T-helper 1 cell treated with Interleukin-12 subunit alpha and Interleukin-12 subunit beta and Interleukin-4 antibody, amounts not matched to agents 30 μg/mL and 1 μg/mL, for 36 hours (primary cell): ENCODE measurements around the gene LAMTOR5.
"Not testable (repeated sequence)": the region's sequence is repeated elsewhere in the genome, so short reads cannot be mapped to it uniquely, and the experiment has no call there.

Experiments
- H3K27ac Mint-ChIP-seq: one replicate; pipeline ENCODE4 v1.8.0; 2021; ENCODE audit warnings: mild to moderate bottlenecking, mixed read lengths
- H3K27me3 Mint-ChIP-seq: one replicate; pipeline ENCODE4 v1.8.0; 2021; ENCODE audit warnings: low read depth, mixed read lengths
- H3K36me3 Mint-ChIP-seq: one replicate; pipeline ENCODE4 v1.8.0; 2021; ENCODE audit warnings: low read depth, mixed read lengths
- H3K4me1 Mint-ChIP-seq: one replicate; pipeline ENCODE4 v1.8.0; 2021; ENCODE audit warnings: low read depth, mixed read lengths
- H3K4me3 Mint-ChIP-seq: one replicate; pipeline ENCODE4 v1.8.0; 2021; ENCODE audit warnings: mild to moderate bottlenecking, moderate library complexity, mixed read lengths
- H3K9me3 Mint-ChIP-seq: one replicate; pipeline ENCODE4 v1.8.0; 2021; ENCODE audit warnings: mixed read lengths

Gene LAMTOR5

DNA sequence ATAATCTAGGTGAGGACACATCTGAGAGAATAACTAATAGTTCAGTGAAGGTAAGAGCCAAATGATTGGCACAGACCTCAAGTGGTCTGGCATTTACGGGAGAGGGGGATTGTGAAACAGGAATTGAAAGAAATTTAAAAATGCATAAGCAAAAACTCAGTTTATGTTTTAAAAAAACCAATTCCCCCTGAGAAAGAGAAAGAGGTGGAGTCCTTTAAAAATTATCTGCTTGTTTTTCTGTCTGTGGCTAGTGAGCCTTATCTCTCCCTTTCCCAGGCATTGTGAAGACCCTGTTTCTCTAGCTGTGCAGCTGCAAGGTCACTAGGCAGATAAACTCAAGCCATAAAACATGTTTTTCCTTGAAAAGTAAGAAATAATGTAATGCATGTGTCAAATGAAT is 5.6 kb upstream of the LAMTOR5 start:
- not testable (repeated sequence) for H3K27ac Mint-ChIP-seq, H3K4me3 Mint-ChIP-seq, H3K27me3 Mint-ChIP-seq

DNA sequence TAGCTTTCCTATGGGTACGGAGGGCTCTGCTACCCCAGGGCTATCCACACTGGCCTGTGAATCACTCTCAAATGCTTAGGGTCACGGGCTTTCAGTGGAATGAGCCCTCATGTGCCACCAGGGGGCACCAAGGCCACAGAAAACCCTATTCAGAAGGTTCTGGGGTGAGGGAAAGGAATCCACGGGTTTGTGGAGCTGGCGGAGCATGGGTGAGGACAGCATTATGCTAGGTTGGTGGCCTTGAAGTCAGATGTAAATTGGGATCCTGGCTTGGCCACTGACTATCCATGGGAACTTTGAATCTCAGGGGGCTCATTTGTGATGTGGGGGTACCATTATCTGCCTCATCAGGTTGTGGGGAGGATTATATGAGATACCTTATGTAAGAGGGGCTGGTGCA is 5.1 kb upstream of the LAMTOR5 start:
- Mint-ChIP-seq H3K4me3 (no peak overlapping the region), H3K27me3 (no peaks in the 10 kb centered on the region), H3K27ac (no peak overlapping the region), H3K9me3 (no peaks in the 10 kb centered on the region), H3K4me1 (peaks cover 9% of the 10 kb centered on the region), H3K36me3 (peaks cover 1% of the 10 kb centered on the region)

More for the DNA sequence above, 5.6 kb upstream of the LAMTOR5 start:
- H3K4me1 Mint-ChIP-seq, H3K9me3 Mint-ChIP-seq, H3K36me3 Mint-ChIP-seq: not testable (repeated sequence)

DNA sequence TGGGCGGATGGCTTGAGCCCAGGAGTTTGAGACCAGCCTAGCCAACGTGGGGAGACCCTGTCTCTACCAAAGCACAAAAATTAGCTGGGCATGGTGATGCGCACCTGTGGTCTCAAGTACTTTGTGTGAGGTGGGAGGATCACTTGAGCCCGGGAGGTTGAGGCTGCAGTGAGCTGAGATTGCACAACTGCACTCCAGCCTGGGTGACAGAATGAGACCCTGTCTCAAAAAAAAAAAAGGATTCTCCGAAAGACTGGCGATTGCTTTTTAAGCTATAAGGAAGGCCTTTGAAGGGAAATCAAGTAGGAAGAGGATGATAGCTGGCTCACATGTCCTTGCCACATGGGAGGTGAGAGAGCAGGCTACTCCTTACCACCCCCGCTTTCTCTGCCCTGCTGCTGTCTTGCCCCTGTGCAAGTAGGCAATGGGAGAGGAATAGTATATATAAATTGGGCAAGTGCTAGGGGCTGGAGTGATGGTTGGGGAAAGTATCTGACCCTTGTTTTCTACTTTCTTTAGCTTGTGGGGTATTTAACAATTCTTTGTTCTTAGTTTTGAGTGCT is 3.8 kb upstream of the LAMTOR5 start:
- no peaks in the 10 kb centered on the region for H3K9me3 Mint-ChIP-seq
- no peak overlapping the region for H3K27ac Mint-ChIP-seq
- peaks cover 4% of the 10 kb centered on the region for H3K36me3 Mint-ChIP-seq
- no peaks in the 10 kb centered on the region for H3K27me3 Mint-ChIP-seq
- H3K4me1 Mint-ChIP-seq: peaks cover 11% of the 10 kb centered on the region
- H3K4me3 Mint-ChIP-seq: no peak overlapping the region

DNA sequence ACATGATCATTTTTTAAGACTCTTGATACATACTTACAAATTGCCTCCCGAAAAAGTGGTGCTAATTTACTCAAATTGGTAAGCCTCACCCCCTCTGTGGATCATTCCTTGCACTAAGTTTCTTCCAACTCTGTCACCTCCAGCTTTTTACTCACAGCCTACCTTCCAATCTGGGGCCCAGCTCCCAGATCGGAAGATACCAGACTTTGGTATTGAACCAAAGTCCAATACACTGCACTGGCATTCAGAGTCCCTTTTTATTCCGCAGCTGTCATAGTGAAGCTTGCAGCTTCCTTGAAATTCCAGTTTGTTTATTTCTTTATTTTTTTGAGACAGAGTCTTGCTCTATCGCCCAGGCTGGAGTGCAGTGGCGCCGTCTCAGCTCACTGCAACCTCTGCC is 1.8 kb upstream of the LAMTOR5 start:
- H3K4me1 Mint-ChIP-seq: peaks cover 15% of the 10 kb centered on the region
- H3K27me3 Mint-ChIP-seq: no peaks in the 10 kb centered on the region
- H3K36me3 Mint-ChIP-seq: peaks cover 9% of the 10 kb centered on the region
- peak overlapping the region; percentile 14 for H3K4me3 Mint-ChIP-seq
- no peaks in the 10 kb centered on the region for H3K9me3 Mint-ChIP-seq
- no peak overlapping the region for H3K27ac Mint-ChIP-seq

DNA sequence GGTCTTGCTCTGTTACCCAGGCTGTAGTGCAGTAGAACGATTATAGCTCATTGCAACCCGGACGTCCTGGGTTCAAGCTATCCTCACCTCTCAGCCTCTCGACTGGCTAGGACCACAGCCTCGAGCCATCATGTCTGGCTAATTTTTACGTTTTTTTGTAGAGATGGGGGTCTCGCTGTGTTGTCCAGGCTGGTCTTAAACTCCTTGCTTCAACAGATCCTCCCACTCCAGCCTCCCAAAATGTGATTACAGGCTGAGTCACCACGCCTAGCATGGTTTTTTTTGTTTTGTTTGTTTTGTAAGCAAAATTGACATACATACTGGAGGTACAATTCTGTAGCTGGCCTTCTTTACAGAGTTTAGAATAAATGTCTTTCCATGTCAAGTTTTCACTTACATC is 994 bp upstream of the LAMTOR5 start:
- Mint-ChIP-seq H3K27me3 (no peaks in the 10 kb centered on the region), H3K4me3 (peak overlapping the region; percentile 67), H3K9me3 (no peaks in the 10 kb centered on the region), H3K4me1 (peaks cover 15% of the 10 kb centered on the region), H3K27ac (no peak overlapping the region), H3K36me3 (peaks cover 14% of the 10 kb centered on the region)

DNA sequence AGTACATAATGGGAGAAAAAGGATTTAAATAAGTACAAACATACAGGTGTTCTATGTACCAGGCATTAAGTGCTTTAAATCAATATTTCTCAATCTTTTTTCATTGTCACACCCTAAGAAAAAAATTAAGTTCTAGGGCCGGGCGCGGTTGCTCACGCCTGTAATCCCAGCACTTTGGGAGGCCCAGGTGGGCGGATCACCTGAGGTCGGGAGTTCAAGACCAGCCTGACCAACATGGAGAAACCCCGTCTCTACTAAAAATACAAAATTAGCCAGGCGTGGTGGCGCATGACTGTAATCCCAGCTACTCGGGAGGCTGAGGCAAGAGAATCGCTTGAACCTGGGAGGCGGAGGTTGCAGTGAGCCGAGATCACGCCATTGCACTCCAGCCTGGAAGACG is 1.1 kb downstream of the LAMTOR5 start:
- not testable (repeated sequence) for H3K27me3 Mint-ChIP-seq, H3K9me3 Mint-ChIP-seq
- Mint-ChIP-seq H3K36me3 (peaks cover 15% of the 10 kb centered on the region), H3K4me3 (peak overlapping the region; percentile 97), H3K27ac (peak overlapping the region; percentile 98), H3K4me1 (peaks cover 11% of the 10 kb centered on the region)

DNA sequence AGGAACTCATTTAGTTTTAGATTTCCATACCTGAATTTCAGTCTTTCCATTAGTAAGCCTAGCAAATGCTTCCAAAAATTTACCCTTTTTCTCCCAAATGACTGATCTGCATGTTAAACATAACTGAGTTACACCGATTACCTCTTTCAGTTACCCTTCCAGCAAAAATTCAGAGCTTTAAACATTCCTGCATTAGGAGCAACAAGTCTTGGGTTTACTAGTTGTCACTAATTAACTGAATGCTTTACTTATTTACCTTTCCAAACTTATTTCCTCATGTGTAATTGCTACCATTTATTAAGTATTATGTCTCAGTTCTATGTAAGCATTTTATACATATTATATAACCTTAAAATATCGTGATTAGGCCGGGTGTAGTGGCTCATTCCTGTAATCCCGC is 3.1 kb downstream of the LAMTOR5 start:
- no peaks in the 10 kb centered on the region for H3K9me3 Mint-ChIP-seq
- peaks cover 20% of the 10 kb centered on the region for H3K36me3 Mint-ChIP-seq

DNA sequence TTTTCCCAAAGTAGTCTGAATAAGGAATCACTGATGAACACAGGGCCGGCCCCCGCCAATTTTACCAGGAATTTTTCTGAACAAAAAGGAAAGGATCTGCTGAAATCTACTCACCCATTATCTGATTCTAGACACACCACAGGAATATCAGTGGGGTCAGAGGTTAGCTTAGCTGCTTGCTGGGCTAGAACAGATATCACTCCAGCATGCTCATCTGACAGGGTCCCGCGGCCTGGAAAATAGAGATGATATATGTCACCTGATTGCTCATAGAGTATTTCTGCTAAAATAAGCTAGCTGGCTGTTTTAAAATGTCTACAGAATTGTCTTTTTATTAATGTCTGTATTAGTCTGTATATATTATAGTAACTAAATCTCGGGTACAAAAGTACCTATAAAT is 3.7 kb downstream of the LAMTOR5 start:
- no peaks in the 10 kb centered on the region for H3K27me3 Mint-ChIP-seq
- H3K4me1 Mint-ChIP-seq: peaks cover 11% of the 10 kb centered on the region
- H3K27ac Mint-ChIP-seq: peak overlapping the region; percentile 31
- no peaks in the 10 kb centered on the region for H3K9me3 Mint-ChIP-seq
- no peak overlapping the region for H3K4me3 Mint-ChIP-seq
- peaks cover 20% of the 10 kb centered on the region for H3K36me3 Mint-ChIP-seq

More for the DNA sequence above, 3.1 kb downstream of the LAMTOR5 start:
- Mint-ChIP-seq H3K27ac (no peak overlapping the region), H3K27me3 (no peaks in the 10 kb centered on the region), H3K4me3 (no peak overlapping the region), H3K4me1 (peaks cover 11% of the 10 kb centered on the region)

DNA sequence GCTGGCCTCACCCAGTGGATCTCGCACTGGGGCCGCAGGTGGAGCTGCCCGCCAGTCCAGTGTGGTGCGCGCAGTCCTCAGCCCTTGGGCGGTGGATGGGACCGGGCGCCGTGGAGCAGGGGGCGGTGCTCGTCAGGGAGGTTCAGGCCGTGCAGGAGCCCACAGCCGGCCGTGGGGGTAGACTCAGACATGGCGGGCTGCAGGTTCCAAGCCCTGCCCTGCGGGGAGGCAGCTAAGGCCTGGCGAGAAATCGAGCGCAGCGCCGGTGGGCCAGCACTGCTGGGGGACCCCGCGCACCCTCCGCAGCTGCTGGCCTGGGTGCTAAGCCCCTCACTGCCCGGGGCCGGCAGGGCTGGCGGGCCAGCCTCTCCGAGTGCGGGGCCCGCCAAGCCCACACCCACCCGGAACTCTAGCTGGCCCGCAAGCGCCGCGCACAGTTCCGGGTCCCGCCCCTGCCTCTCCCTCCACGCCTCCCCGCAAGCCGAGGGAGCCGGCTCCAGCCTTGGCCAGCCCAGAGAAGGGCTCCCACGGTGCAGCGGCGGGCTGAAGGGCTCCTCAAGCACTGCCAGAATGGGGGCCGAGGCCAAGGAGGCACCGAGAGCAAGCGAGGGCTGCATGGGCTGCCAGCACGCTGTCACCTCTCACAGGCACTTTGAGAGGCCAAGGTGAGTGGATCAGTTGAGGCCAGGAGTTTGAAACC is 11.1 kb downstream of the LAMTOR5 start:
- not testable (repeated sequence) for H3K4me1 Mint-ChIP-seq, H3K9me3 Mint-ChIP-seq, H3K27me3 Mint-ChIP-seq, H3K4me3 Mint-ChIP-seq, H3K27ac Mint-ChIP-seq
- H3K36me3 Mint-ChIP-seq: peaks cover 23% of the 10 kb centered on the region

DNA sequence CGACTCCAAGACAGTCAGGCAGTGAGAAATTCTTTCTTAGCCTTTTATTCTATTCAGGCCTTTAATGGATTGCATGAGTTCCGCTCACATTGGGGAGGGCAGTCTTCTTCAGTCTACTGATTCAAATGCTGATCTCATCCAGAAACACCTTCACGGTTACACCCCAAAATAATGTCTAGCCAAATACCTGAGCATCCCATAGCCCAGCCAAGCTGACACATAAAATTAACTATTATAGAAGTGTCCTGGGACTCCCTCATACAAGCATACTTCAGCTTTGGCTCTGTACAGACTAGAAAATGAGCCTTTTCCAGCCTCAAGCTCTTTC is 13.0 kb downstream of the LAMTOR5 start:
- peaks cover 17% of the 10 kb centered on the region for H3K36me3 Mint-ChIP-seq

DNA sequence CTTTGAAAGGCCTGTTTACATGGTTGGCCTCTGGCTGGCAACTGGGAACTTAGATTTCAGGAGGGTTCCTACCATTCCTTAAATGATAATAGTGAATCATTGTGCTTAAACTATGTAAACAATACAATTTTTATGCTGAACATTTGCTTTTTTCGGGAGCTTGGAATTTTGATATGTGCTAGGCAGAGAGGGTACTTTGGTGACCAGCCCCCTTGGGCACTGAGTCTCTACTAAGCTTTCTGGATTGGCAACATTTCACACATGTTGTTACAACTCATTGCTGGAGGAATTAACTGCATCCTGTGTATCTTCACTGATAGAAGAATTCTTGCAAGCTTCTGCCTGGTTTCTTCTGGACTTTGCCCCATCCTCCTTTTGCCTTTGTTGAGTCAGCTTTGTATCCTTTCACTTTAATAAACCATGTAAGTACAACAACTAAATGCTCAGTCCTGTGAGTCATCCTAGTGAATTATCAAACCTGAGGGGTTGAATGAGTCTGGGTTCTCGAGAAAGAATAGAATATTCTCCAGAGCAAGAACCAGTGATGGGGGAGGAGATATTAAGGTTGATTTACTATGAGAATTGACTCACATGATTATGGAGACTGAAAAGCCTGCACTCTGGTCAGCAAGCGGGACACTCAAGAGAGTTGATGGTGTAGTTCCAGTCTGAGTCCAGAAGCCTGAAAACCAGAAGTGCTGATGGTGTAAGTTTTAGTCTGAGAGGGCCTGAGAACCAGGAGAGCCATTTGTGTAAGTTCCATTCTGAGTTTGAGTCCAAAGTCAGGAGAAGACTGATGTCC is 13.6 kb downstream of the LAMTOR5 start:
- no peaks in the 10 kb centered on the region for H3K9me3 Mint-ChIP-seq
- H3K4me3 Mint-ChIP-seq: no peak overlapping the region
- H3K36me3 Mint-ChIP-seq: peaks cover 17% of the 10 kb centered on the region
- no peaks in the 10 kb centered on the region for H3K27me3 Mint-ChIP-seq
- no peak overlapping the region for H3K27ac Mint-ChIP-seq
- H3K4me1 Mint-ChIP-seq: no peaks in the 10 kb centered on the region

More for the DNA sequence above, 13.0 kb downstream of the LAMTOR5 start:
- no peaks in the 10 kb centered on the region for H3K4me1 Mint-ChIP-seq
- no peak overlapping the region for H3K4me3 Mint-ChIP-seq
- no peaks in the 10 kb centered on the region for H3K9me3 Mint-ChIP-seq
- H3K27me3 Mint-ChIP-seq: no peaks in the 10 kb centered on the region
- H3K27ac Mint-ChIP-seq: no peak overlapping the region

DNA sequence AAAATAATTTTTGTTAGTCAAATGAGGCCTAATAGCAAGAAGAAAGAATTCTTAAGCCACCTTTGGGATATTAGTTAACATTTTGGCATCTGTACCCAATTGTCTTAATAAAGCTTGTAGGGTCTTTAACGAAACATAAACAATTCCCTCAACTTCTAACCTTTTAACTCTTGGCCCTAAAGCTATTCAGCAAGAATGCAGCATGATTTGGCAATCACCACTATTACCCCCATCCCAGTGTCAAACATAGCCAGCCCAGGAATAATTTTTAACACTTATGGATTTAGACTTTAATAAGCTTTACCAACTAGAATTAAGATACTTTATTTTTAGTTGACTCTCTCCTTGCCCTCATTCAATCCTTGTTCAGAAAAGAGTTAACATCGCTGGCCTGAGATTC is 14.2 kb downstream of the LAMTOR5 start:
- H3K36me3 Mint-ChIP-seq: peaks cover 16% of the 10 kb centered on the region
- no peaks in the 10 kb centered on the region for H3K4me1 Mint-ChIP-seq
- no peak overlapping the region for H3K27ac Mint-ChIP-seq
- no peaks in the 10 kb centered on the region for H3K27me3 Mint-ChIP-seq
- H3K4me3 Mint-ChIP-seq: no peak overlapping the region
- no peaks in the 10 kb centered on the region for H3K9me3 Mint-ChIP-seq

DNA sequence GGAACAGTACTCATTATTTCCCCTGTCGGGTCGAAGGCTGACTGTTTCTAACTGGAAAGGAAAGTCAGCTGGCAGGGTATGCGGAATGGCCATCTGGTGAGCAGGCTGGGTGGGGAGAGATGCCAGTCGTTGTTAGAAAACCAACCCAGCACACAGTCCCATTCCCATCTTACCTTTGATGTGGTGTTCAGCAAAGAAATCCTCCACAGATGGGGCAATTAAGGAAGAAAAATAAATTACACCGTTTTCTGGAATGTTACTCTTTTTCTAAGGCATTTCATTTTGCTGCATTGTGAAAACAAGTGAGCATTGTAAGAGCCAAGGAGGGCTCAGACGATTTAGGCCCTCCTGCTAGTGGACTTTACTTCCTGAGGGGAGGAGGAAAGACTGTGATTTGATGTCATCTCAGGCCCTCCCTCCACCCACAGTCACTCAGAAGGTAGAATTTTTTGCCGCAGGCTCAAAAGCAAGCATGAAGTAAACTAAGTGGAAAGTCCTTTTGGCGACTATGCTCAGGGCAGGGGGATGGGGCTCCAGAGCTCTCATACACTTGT is 16.7 kb downstream of the LAMTOR5 start, which contains the start of gene SLC16A4:
TSS of gene SLC16A4 (minus strand) at position 335 of the 554 bp plus-strand sequence. CDS start 1,703 bp downstream, outside the sequence.
- H3K27me3 Mint-ChIP-seq: no peaks in the 10 kb centered on the region
- no peak within 1 kb of the TSS for H3K4me3 Mint-ChIP-seq
- no peak within 1 kb of the TSS for H3K27ac Mint-ChIP-seq
- peaks cover 14% of the 10 kb centered on the region for H3K36me3 Mint-ChIP-seq
- no peaks in the 10 kb centered on the region for H3K9me3 Mint-ChIP-seq
- H3K4me1 Mint-ChIP-seq: peaks cover 3% of the 10 kb centered on the region

DNA sequence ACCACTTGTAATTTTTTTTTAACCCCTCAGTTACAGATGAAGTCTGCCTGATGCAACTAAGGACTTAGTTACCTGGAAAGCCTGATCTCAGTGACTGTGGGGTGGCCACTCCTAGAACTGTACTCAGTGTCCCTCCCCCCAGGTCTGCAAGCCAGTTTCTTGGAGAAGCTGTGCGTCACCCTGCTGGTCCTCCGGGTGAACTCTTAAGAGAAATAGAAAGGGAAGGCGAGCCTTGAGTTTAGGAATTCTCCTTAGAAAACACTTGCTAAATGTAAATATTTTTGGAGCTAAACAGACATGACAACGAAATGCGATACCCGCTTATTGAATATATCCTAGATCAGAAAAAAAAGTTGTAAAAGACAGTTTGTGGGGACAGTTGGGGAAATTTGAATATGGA is 17.4 kb downstream of the LAMTOR5 start:
- Mint-ChIP-seq H3K4me3 (no peak overlapping the region), H3K27me3 (no peaks in the 10 kb centered on the region), H3K4me1 (peaks cover 3% of the 10 kb centered on the region), H3K27ac (no peak overlapping the region), H3K36me3 (peaks cover 13% of the 10 kb centered on the region), H3K9me3 (no peaks in the 10 kb centered on the region)
